GM18505 (cell line): Measurements from ENCODE around the gene LBH.

Experiments
- ATAC-seq: cut with Tn5 transposase; IDR thresholded peaks from one replicate; pipeline ENCODE4 v1.9.1; 2021; ENCODE audit not compliant: unreplicated experiment
- POLR2A ChIP-seq: IDR thresholded peaks from 4 replicates; pipeline ENCODE4 v1.6.1; 2011; ENCODE audit warnings: borderline replicate concordance; ENCODE audit not compliant: insufficient read depth, insufficient read length; ENCODE audit errors: extremely low read depth

The LBH gene

DNA sequence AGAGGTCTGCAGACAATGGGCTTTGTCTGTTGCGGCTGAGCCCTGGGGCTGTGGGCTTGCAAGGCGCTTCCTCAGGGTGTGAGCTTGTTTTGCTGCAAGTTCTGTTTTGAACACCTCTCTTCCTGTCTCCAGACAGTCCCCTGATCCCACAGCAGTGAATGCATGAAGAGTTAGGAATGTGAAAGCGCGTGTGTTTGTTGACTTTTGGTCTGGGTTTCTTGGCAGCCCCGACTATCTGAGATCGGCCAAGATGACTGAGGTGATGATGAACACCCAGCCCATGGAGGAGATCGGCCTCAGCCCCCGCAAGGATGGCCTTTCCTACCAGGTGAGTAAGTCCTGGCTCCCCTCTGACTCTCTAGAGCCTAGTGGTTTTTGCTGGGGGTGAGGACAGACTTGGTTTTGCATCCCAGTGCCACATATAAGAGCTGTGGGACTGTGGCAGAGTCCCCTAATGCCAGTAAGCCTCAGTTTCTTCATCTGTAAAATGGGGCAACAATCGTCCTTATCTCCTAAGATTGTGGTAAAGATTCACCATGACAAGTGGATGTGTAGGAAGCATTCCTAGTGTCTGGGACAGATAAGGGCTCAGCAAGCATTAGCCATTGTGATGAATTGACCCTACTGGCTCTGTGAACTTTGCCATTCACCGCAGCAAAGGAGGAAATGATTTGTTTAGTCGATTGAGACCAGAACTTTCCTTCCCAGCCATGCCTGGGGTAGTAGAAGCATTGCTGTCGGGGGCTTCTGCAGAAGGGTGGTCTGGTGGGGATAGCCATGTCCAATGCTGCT, 3.0 kb downstream of the LBH start:
- ATAC-seq = no peak
- TF ChIP-seq POLR2A = no peak

DNA sequence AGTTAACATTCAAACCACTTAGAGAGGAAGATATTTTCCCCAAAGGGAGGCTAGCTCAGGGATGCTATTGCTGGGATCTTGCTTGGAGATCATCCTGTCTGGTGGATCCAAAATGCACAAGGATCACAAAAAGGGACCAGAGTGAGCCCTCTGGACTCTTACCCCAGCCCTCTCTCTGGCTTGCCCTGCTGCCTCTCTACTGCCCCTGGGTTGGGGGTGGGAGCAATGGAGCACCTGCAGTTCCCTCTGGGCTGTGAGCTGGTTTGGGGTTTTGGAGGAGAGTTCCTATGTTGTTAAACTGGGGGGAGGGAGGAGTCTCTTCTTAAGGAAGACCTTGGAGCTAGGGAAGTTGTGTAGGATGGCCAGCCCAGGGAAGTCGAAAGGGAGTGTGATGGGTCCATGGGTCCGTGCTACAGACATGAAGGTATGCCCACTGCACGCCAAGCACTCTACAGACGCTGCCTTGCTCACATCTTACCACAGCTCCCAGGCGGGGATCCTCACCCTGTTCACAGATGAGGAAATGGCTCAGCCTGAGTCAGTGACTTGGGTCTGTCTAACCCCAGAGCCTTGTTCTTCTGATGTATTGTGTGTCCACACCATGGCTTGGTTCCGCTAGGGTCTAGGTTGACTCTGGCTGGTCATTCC, 3.8 kb downstream of the LBH start:
- TF ChIP-seq POLR2A = no peak
- no peak for ATAC-seq

DNA sequence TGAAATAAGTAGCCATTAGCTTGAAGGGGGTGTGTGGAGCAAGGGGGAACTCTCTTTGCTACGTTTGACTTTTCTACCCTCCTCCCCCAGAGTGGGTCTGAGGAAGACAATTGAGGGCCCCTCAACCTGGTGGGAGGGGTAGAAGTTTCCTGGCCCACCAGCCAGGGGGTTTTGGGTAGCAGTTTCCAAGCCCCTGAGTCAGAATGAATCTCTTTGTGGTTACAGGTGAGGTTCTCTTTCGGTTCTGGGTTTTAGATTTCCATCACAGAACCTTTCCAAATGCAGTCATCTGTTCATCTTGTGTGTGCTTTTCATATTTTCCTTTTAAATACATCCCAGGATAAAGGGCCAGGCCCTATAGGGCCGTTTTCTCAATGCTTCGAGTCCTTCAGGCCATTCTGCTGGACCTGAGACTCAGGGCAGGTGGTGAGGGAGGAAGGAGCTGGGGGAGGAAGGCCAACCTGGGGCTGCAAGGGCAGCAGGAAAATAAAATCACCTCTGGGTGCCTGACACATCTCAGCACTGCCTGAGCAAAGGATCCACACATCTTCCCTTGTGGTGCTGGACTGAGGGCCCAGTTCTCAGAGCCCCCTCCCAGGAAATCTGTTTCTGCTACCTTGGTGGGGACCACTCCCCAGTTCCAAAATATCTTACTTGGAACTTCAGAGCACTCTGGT, 4.7 kb downstream of the LBH start:
- no peak for ATAC-seq
- no peak for TF ChIP-seq POLR2A

DNA sequence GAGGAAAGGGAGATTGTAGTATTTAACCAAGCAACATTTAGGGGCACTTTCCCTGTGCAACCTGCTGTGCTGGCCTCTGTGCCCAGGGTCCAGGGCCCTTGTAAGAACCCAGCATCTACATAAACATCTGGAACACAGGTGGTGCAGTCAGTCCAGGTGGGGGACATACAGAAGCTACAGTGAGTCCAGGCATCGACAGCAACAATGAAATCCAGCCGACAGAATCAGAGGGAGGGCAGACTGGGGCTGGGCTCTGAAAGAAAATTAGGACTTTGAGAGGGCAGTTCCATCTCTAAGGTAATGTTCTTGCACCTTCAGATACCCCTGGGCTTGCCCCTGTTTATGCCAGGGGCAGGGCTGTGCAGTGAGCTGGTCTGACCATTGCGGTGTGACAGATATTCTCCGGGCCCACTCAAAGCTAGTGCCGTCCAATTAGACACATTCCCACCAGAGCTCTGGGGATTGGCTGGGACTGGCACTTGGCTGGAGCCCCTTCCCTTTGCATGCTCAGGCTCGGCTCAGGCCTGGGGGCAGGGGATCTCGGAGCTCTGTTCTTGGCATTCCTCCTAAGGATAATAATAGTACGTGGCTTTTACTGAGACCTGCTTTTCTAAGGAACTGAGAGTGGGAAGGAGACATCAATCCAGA, 5.4 kb downstream of the LBH start:
- TF ChIP-seq POLR2A = no peak
- no peak for ATAC-seq

DNA sequence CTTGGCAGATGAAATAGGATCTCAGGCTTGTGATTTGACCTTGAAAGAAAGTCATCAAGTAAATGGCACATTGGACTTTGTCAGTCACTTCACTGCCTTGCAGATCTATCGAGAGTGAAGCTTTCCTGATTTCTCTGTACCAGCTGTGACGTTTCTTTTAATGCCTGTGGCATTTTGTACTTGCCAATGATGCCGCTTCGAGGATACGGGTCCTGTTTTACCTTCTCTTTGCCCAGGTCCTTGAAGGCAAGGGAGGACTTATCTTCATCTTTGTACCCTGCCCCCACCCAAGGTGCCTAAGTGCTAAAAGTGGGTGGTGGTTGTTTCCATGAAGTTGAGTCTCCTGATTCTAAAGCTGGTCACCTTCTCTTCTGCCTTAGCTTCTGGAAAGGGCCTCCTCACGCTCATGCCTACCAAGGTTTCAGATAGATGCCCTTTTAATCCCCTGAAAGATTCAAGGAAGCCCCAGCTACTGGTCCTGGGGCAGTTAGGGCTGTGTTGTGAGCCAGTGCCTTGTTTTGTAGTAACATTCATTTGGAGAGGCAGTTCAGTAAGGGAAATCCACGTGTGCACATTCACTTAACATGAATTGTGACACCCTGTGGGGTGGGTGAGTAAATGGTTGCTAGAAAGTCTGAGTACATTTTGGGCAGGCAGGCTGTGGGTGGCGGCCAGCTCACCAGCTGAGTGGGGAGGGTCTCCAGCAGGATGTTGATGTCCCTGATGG, 6.1 kb downstream of the LBH start:
- no peak for ATAC-seq
- no peak for TF ChIP-seq POLR2A

DNA sequence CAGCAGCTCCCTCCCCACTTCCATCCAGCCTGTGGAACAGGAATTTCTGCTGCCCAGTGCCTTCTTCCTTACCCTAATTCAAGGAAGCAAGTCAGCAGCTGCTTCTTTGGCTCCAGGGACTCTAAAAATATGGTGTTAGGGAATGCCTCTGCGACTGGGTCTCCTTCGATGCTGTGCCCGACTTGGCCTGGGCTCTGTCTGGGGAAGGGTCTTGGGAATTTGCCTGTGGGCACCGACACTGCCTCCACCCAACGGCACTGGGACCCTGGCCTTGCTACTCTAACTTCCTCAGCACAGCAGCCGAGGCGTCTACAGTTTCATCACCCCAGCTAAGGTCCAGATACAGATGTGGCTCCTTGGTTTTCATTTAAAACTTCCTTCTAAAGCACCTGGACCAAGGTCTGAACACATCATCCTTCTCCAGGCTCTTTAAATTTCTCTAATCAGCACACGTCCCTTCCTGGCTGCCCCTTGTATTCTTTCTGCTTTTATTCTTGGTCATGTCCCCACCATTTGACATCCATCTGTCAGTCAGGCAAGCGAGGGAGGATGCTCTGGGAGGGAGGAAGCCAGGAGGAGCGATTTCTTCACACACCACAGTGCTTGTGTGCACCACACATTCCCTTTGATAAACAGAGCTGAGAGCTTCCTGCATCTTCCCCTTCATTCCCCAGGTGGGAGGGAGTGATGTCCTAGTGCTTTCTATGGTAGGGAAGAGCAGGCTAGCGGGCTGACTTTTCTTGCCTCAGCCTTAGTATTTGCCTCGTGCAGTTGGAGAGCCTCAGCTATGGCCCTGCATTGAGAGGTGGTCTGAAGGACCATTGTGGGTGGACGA, 6.8 kb downstream of the LBH start:
- ATAC-seq = no peak
- no peak for TF ChIP-seq POLR2A

DNA sequence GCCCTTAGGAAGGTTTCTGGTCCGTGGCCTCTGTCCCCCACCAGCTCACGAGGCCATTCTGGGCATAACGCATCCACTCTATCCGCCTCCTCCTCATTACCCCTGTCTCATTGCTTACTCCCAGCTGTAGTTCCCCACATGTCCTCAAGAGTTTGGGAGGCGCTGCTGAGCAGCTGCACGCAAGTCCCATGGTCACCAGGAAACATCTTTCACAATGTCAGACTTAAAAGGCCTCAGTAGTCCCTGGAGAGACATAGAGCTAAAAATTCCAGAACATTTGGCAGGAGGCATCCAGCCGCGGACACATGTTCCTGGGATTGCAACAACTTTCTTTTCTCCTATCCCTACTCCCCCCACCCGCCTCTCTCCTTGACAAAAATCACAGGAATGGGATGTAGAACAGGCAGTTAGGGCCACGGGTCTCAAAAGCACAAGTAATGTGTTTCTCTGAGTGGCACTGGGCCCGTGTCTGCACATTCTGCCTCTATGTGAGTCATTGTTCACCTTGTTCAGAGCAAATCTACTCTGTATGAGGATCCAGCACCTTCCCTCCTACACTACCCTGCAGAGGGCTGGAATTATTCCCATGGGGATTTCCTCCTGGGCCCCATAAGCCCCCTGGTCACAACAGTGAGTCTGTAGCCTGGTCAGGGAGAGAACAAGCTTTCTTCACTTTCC, 8.1 kb downstream of the LBH start:
- no peak for TF ChIP-seq POLR2A
- ATAC-seq = no peak

DNA sequence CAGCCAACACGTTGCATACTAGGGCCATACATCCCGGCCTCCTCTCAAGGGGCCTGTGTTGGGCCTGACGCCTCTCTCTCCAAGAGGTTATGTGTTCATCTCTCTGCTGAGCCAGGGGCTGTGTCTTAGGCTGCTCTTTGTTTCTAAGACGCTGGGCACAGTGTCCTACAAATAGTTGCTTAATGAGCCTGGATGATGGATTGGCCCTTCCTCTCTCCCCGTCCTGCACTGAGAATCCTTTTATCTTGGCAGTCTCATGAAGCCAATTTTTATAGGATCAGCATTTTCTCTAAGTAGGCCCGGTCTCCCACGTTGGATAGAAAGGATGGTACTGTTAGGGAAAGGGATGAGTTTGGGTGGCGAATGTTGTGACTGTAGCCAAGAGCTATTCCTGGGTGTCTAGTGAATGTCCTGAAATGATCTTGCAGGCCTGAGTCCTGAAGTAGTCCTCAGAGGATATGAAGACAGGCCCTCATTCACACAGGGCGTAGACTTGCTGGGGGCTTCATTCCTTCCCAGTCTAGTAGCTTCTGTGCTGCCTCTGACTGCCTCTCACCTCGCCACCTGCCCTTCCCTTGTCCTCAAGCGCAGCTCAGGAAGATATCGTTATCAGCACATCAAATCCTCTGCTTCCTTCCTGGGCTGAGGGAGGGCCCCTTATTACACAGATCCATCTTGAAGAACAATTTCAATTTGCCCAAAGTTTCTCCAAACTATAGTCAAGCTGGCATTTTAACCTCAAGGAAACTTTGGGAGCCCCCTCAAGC, 8.8 kb downstream of the LBH start:
- ATAC-seq = no peak
- TF ChIP-seq POLR2A = no peak

DNA sequence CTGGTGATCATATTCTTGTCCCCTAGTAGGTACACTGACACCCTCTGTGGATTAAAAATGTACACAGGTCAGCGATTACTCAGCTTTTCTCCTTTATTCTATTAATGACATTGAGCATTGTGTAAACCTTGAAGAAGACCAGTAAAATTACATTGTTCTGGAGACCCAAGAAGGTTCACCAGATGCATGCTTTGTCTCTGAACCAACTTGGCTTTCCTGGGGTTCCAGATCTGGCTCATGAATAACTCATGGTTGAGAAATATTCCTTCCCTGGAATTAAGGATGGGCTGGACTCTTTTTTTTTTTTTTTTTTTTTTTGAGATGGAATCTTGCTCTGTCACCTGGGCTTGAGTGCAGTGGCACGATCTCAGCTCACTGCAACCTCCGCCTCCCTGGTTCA, 11.9 kb downstream of the LBH start:
- no peak for ATAC-seq
- no peak for TF ChIP-seq POLR2A

DNA sequence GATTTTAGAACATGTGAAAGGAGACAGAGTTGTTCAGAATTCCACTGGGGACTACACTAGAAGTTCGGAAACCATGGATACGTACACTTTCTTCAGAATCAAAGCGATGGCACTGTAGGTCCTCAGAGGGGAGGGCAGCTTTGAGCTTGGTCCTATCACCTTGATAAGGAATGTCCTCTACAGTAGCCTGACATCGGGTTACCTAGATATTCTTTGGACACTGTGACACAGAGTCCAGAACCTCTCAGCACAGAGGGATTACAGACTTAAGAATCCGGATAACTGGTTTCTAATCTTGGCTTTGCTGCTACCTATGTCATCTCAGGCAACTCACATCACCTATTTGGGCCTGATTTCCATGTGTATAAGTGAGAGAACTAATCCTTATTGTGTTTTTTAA, 14.0 kb downstream of the LBH start:
- ATAC-seq = no peak
- no peak for TF ChIP-seq POLR2A

DNA sequence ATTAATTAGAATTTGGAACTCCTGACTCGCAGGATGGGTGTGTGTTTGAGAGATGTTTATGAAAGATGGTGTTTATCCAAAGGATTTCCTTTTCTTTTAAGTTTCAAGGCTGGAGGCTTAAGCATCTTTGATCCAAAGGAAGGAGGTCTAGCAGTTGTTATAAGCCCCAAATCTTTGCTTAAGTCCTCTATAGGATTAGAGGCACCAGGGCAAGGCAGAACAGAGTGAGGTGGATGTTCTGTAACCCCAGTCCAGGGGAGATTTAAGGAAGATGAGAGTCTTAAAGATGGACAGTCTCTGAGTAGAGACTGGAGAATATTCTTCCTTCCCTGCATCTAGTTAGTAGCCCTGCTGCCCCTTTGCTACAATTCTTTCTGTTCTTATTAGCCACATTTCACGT, 17.5 kb downstream of the LBH start:
- ATAC-seq = no peak
- no peak for TF ChIP-seq POLR2A

DNA sequence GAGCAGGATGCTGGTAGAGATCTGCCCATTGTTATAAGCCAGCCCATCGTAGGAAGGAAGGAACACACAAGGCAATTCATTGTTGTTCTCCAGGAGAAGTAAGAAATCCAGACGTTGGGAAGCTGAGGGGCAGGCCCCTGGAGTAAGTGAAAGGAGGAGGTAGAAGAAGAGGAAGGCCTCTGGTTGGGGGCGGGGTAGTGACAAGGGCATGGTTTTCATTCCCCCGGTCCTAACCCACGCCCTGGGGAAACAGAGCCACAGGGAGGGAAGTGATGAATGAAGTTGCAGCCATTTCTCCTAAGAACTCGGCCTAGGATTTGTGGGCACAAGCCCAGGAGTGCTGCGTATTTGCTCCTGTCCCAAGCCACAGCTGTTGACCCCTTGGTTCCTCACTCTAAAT, 18.0 kb downstream of the LBH start:
- no peak for ATAC-seq
- no peak for TF ChIP-seq POLR2A

DNA sequence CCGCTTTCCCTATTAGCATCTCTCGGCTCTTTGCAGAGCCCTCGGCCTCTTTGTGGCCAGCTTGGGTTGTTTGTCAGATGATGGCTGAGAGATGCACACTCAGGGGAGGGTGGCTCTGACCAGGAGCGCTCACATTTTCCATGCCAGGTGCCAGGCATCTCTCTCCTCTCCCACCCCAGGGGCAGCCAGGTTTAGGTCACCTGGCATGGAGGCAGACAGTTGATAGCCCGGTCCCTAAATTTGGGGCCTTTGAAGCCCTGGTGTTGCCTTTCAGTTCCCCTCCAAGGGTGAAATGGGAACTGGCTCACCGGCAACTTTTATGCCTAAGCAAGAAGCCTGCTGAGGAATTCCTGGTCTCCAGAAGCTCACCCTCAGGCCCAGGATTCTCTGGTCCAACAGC, 19.1 kb downstream of the LBH start:
- no peak for ATAC-seq
- no peak for TF ChIP-seq POLR2A
